ENCODE measurements around the gene RHOF. TPM values are rescaled to one million over a fixed set of nuclear protein-coding genes. Genes with fewer than 3 reads are reported as not detected.

Gene RHOF
- total and polyA plus RNA-seq, 2 of the 13 experiments (the other 11 are each of a cell fraction or from before 2014, with no cell fraction given): 14.6 to 32.2 TPM

DNA sequence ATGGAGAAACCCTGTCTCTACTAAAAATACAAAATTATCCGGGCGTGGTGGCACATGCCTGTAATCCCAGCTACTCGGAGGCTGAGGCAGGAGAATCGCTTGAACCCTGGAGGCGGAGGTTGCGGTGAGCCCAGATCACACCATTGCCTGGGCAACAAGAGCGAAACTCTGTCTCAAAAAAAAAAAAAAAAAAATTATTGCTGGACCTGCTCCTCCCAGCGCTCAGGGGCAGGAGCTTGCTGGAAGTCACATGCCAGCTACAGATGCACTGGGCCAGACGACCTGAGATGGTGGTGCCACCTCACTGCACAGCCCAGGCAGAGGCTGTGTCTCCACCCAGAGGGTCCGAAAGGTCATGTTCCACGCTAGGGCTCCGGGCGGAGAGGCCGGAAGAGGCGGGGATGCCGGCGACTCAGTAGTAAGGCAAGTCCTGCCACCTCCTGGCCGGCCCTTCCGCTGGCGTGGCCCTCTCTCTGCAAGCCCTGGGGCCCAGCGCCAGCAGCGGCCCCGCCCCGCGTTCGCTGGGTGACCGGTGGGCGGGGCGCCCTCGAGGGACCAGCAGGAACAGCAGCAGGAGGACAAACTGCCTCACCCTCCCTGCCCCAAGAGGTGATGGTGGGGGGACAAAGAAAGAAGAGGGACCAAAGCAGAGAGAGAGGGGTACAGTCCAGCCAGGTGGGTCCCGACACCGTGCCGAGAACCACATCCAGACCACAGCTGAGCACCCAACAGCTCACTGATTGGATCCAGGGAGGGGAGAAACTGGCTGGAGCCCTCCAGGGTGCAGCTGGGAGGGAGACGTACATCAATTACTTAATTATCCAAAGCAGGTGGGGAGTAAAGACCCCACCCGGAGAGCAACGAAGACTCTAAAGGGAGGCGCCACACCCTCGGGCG lies 3.6 kb upstream of the RHOF start (continued):
- TF ChIP-seq, protein P1, sequence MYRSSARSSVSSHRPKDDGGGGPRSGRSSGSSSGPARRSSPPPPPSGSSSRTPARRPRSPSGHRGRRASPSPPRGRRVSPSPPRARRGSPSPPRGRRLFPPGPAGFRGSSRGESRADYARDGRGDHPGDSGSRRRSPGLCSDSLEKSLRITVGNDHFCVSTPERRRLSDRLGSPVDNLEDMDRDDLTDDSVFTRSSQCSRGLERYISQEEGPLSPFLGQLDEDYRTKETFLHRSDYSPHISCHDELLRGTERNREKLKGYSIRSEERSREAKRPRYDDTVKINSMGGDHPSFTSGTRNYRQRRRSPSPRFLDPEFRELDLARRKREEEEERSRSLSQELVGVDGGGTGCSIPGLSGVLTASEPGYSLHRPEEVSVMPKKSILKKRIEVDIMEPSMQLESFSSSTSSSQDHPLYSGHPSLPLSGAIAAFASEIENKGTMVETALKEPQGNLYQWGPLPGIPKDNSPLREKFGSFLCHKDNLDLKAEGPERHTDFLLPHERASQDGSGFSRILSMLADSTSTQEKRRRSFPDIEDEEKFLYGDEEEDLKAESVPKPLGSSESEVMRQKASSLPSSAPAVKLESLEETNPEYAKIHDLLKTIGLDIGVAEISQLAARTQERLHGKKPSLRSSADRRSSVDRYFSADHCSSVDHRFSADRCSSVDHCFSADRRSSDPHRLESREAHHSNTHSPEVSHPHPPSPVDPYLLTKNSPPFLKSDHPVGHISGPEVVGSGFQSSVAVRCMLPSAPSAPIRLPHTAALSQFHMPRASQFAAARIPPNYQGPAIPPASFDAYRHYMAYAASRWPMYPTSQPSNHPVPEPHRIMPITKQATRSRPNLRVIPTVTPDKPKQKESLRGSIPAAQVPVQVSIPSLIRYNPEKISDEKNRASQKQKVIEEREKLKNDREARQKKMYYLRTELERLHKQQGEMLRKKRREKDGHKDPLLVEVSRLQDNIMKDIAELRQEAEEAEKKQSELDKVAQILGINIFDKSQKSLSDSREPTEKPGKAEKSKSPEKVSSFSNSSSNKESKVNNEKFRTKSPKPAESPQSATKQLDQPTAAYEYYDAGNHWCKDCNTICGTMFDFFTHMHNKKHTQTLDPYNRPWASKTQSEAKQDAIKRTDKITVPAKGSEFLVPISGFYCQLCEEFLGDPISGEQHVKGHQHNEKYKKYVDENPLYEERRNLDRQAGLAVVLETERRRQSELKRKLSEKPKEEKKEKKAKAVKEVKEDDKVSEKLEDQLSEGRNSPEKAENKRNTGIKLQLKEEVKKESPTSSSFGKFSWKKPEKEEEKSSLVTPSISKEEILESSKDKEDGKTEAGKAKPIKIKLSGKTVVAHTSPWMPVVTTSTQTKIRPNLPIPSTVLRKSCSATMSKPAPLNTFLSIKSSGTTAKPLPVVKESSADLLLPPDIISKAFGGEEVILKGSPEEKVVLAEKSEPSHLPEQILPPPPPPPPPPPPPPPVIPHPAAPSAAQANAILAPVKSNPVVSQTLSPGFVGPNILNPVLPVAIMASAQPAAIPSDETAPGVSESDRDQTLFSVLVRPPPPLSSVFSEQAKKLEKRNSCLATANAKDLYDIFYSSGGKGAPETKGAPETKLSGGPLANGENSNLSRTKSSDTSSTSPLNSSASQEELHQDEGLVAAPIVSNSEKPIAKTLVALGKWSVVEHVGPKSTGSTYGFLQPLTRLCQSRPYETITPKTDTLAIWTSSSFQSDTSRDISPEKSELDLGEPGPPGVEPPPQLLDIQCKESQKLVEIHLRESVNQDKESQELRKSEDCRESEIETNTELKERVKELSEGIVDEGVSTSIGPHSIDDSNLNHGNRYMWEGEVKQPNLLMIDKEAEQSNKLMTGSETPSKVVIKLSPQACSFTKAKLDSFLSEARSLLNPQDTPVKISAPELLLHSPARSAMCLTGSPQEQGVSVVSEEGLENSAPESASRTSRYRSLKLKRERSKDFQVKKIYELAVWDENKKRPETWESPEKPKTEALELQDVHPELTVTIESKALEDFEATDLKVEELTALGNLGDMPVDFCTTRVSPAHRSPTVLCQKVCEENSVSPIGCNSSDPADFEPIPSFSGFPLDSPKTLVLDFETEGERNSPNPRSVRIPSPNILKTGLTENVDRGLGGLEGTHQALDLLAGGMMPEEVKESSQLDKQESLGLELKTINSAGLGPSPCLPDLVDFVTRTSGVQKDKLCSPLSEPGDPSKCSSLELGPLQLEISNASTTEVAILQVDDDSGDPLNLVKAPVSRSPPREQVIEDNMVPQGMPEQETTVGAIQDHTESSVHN (CRISPR knock-in tag; IDR thresholded peaks at IDR 0.05): no peak
- no peak for TF ChIP-seq HDAC6 (IDR thresholded peaks at IDR 0.05; ENCODE audit: low read depth, low read length)
- TF ChIP-seq ZNF788 (CRISPR knock-in tag; IDR thresholded peaks at IDR 0.05; ENCODE audit: borderline replicate concordance): no peak; the same call in 1 of the 2 replicates
- no peak for TF ChIP-seq ZNF878 (CRISPR knock-in tag; IDR thresholded peaks at IDR 0.05)
- no peak for TF ChIP-seq HOXA7 (CRISPR knock-in tag; IDR thresholded peaks at IDR 0.05)
- TF ChIP-seq PHF21A (CRISPR knock-in tag; IDR thresholded peaks at IDR 0.05): peak; percentile 79
- TF ChIP-seq CBFB (CRISPR knock-in tag; IDR thresholded peaks at IDR 0.05): peak; percentile 75
- no peak for TF ChIP-seq MLLT10 (CRISPR knock-in tag; IDR thresholded peaks at IDR 0.05)
- peak; percentile 43; the same call in 1 of the 2 replicates for TF ChIP-seq ZNF589 (CRISPR knock-in tag; conservative IDR thresholded peaks at IDR 0.05)
- TF ChIP-seq, protein P2, sequence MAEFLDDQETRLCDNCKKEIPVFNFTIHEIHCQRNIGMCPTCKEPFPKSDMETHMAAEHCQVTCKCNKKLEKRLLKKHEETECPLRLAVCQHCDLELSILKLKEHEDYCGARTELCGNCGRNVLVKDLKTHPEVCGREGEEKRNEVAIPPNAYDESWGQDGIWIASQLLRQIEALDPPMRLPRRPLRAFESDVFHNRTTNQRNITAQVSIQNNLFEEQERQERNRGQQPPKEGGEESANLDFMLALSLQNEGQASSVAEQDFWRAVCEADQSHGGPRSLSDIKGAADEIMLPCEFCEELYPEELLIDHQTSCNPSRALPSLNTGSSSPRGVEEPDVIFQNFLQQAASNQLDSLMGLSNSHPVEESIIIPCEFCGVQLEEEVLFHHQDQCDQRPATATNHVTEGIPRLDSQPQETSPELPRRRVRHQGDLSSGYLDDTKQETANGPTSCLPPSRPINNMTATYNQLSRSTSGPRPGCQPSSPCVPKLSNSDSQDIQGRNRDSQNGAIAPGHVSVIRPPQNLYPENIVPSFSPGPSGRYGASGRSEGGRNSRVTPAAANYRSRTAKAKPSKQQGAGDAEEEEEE (CRISPR knock-in tag; IDR thresholded peaks at IDR 0.05; ENCODE audit: borderline replicate concordance): no peak
- no peak for TF ChIP-seq MTA3 (CRISPR knock-in tag; IDR thresholded peaks at IDR 0.05)
- peak; percentile 68; the same call in 1 of the 2 replicates for TF ChIP-seq ZMAT3 (CRISPR knock-in tag; conservative IDR thresholded peaks at IDR 0.05)
- no peak; the same call in 1 of the 2 replicates for TF ChIP-seq GTF3A (CRISPR knock-in tag; conservative IDR thresholded peaks at IDR 0.05)
- TF ChIP-seq ZFP37 (CRISPR knock-in tag; IDR thresholded peaks at IDR 0.05; ENCODE audit: borderline replicate concordance): no peak; the same call in 1 of the 2 replicates
- TF ChIP-seq ZNF10 (CRISPR knock-in tag; IDR thresholded peaks at IDR 0.05; ENCODE audit: borderline replicate concordance, low read depth): no peak
- peak; percentile 18; the same call in 1 of the 2 replicates for TF ChIP-seq CREM (IDR thresholded peaks at IDR 0.05)
- no peak for TF ChIP-seq CREM (CRISPR knock-in tag; IDR thresholded peaks at IDR 0.05)
- no peak for TF ChIP-seq SRSF9 (IDR thresholded peaks at IDR 0.05; ENCODE audit: borderline replicate concordance, insufficient read depth, low read depth, low read length, poor library complexity, severe bottlenecking)
- TF ChIP-seq ZBTB8A (CRISPR knock-in tag; IDR thresholded peaks at IDR 0.05; ENCODE audit: borderline replicate concordance, low read depth): no peak
- TF ChIP-seq ZNF782 (CRISPR knock-in tag; IDR thresholded peaks at IDR 0.05; ENCODE audit: borderline replicate concordance): no peak

All from HepG2 (cell line).